Measurements from ENCODE around the gene AHSA1.
"Not testable (repeated sequence)": the region's sequence is repeated elsewhere in the genome, so short reads cannot be mapped to it uniquely, and the experiment has no call there.

DNA sequence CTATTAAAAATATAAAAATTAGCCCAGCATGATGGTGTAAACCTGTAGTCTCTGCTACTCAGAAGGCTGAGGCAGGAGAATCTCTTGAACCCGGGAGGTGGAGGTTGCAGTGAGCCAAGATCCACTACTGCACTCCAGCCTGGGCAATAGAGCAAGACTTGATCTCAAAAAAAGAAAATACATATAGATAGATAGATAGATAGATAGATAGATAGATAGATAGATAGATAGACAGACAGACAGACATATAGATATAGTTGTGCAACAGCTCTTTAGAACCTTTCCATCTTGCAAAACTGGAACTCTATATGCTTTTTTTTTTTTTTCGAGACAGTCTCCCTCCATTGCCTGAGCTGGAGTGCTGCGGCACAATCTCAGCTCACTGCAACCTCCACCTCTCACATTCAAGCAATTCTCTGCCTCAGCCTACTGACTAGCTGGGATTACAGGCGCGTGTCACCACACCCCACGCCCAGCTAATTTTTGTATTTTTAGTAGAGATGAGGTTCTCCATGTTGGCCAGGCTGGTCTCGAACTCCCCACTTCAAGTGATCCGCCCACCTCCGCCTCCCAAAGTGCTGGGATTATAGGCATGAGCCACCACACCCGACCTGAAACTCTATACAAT lies 42.4 kb upstream of the AHSA1 start:
- not testable (repeated sequence) for TF ChIP-seq POLR2A, CTCF (IDR thresholded peaks at IDR 0.05)

All from thyroid gland (tissue), 4 donors.